Cortex of kidney (tissue), 1 donor: ENCODE data around the gene CA6.
"Not testable (repeated sequence)": the region's sequence is repeated elsewhere in the genome, so short reads cannot be mapped to it uniquely, and the experiment has no call there.

ENCODE experiments used
- DNase-seq: peaks from one replicate; lab custom pipeline; 2025; lab: John Stamatoyannopoulos, UW

Gene CA6

DNA sequence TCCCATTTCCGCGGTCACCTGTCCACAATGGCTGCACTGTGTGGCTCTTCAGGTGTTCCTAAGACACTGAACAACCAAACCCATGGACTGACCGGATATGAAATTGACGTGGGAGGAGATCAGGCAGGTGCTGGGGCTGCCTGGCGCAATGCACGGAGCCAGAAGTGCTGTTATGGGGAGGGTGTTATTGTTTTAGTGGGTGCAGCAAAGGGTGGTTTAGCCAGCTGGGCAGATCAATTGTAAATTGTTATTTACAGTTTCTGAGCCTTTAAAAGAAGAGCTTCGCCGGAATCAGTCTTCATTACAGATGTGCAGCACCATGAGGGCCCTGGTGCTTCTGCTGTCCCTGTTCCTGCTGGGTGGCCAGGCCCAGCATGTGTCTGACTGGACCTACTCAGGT lies at the start of gene CA6:
TSS of gene CA6 (plus strand) at position 301 of the 400 bp plus-strand sequence. CDS start at position 320, 19 bp downstream.
- DNase-seq: no peak

- not testable (repeated sequence) for DNase-seq
These were observed 48.9 kb upstream of the CA6 start for GRCh38 chr1:8896775-8897174.

DNA sequence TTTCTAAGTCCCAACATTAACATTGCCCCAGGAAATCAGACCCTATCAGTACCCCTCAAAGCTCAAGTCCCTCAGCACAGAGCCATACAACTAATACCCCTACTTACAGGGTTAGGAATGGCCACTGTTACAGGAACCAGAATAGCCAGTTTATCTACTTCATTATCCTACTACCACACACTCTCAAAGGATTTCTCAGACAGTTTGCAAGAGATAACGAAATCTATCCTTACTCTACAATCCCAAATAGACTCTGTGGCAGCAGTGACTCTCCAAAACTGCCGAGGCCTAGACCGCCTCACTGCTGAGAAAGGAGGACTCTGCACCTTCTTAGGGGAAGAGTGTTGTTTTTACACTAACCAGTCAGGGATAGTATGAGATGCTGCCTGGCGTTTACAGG lies 48.2 kb upstream of the CA6 start:
- DNase-seq: not testable (repeated sequence)

GRCh38 chr1:8898418-8898817 lies 47.2 kb upstream of the CA6 start:
- not testable (repeated sequence) for DNase-seq

- no peak for DNase-seq
These were observed 46.6 kb upstream of the CA6 start for GRCh38 chr1:8899046-8899445.

GRCh38 chr1:8900684-8901083 lies 45.0 kb upstream of the CA6 start:
- DNase-seq: not testable (repeated sequence)

GRCh38 chr1:8902765-8903164 lies 42.9 kb upstream of the CA6 start:
- DNase-seq: no peak

DNA sequence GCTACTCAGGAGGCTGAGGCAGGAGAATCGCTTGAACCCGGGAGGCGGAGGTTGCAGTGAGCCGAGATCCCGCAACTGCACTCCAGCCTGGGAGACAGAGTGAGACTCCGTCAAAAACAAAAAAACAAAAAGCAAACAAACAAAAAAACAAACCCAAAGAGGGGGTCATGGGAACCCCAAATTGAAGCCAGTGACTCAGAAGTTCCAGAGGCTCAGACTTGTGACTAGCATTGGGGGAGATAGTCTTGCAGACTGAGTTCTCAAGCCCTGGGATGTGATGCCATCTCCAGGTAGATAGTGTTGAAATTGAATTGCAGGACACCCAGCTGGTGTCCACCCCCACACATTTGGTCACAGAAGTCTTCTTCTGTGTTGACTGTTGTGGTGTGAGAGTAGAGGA lies 42.3 kb upstream of the CA6 start:
- DNase-seq: no peak

- no peak for DNase-seq
These were observed 41.6 kb upstream of the CA6 start for GRCh38 chr1:8903908-8904650.

DNA sequence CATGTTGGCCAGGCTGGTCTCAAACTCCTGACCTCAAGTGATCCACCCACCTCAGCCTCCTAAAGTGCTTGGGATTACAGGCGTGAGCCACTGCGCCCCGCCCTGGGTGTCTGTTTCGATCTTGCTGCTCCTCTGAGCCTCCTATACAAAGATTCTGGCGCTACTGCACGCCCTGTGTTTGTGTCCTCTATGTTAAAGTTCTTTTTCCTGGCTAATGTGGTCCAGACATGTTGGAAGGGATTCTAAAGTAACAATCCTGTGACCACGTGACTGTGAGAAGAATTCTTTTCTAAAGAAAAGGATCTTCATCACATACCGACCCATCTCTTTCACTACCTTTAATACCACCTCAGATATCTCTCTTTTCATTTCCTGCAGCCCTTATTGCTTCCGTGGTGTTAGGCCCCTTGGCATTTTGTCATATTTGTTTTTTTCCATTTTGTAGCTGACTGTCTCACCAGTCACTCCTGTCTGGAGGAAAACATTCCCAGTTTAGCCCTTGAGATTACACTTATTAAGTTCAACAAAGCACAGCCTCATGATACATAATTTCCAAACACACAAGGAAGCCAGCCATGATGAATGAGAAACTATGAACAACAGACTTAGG lies 40.0 kb upstream of the CA6 start:
- DNase-seq: no peak

DNA sequence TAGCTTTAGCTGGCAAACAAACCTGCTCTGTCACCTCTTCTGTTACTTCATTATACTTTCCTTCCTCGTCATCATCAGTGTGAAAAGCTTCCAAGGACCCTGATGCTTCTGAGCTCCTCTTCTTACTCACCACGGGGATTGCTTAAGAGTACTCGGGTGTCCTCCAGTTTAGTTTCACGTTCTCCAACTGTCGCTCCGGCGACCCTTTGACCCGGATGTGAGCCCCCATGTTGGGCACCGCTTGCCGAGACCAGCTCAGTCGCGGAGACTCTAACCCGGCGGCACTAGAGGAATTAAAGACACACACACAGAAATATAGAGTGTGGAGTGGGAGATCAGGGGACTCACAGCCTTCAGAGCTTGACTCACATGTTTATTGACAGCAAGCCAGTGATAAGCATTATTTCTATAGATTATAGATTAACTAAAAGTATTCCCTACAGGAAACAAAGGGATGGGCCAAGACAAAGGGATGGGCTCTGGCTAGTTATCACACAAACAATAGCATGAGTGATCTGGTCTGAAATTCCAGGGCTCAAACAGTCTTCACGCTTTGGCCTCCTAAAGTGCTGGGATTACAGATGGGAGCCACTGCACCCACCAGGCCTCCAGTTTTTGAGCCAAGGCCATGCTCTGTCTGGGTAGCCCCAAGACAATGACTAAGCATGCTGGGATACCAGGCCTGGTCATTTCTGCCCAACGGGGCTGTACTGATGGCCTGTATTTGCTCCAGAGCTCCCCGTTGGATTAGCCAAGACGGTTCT lies 37.1 kb upstream of the CA6 start:
- no peak for DNase-seq

- no peak for DNase-seq
These were observed 35.3 kb upstream of the CA6 start for GRCh38 chr1:8910331-8910730.

DNA sequence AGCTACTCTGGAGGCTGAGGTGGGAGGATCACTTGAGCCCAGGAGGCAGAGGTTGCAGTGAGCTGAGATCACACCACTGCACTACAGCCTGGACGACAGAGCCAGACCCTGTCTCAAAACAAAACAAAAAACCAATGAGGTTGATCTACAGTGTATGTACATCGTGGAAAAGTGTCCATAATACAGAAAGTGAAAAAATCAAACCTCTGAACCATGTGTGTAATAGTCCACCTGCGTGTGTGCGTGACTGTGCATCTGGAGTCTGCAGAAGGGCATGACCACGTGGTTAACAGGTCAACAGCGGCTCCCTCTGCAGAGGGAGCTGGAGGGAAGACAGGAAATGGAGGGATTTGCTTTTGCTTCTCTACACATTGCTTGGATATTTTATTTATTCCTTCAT lies 34.8 kb upstream of the CA6 start:
- no peak for DNase-seq

- DNase-seq: no peak
These were observed 34.0 kb upstream of the CA6 start for GRCh38 chr1:8911416-8912309.

- no peak for DNase-seq
These were observed 32.2 kb upstream of the CA6 start for GRCh38 chr1:8913457-8913856.

DNA sequence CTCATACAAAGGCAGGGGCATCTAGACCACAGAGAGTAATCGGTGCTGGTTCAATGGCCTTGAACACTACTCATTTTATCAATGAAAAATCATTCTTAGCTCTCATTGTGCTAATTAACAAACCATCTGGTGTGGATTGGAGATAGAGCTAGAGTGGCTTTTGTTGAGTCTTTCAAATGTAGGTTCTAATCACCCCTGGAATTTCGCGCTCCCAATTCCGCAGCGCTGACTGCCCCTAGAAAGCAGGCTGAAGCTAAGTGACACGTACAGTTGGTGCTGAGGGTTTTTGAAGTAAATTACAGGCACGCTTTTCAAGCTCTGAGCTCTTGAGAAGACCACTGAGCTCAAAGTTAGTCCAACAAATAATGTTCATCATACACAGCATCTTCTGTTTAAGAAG lies 31.2 kb upstream of the CA6 start:
- DNase-seq: no peak

DNA sequence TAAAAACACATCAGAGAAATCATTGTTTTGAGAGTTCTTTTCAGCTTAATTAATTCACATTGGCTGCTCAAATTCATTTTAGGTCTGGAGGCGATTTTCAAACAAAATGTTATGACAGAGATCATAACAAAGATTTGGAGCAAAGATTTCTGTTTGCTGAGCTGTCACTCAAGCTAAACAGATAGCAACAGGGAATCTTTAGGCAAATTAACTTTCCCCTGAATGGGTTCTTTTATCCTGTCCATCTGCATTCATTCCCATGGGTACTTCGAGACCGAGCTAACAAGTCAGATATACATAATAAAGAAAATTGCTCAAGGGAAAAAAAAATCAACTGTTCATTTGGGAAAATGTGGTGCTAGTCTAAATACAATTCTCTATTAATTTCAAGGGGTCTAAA lies 30.2 kb upstream of the CA6 start:
- DNase-seq: no peak

DNA sequence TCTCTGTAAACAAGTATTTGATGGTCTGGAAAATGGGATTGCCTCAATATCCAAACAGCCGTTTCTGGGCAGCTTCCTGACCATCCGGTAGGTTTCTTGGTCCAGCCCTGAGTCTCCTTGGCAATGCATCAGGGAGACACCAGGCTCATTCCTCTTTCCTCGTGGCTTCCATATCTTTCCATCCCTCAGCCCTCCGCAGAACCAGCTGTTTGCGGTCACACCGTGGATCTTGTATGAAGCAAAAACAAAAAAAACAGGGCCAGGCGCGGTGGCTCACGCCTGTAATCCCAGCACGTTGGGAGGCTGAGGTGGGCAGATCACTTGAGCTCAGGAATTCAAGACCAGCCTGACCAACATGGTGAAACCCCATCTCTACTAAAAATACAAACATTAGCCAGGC lies 28.1 kb upstream of the CA6 start:
- not testable (repeated sequence) for DNase-seq

GRCh38 chr1:8922962-8923361 lies 22.7 kb upstream of the CA6 start:
- DNase-seq: no peak

GRCh38 chr1:8925406-8925805 lies 20.3 kb upstream of the CA6 start:
- no peak for DNase-seq

DNA sequence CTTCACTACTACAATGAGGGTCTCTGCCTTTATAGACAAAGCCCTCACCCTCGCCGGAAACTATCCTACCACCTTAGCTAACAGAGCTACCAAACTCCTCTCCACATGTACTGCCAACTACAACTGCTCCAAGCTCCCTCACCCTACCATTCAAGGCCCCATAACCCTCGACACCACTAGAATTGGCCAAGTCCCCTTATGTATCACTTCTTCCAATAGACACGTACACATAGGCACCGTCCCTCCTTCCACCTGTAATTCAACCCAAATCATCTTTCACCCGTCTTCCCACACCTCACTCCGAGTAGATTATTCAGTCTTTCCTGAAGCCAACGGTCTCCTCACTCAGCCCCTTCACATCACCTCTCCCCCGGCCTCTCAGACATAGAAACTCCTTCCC lies 19.7 kb upstream of the CA6 start:
- no peak for DNase-seq
